ENCODE results near the gene SEMA4D.

GRCh38 chr9:89317282-89317681 lies 180.6 kb downstream of the SEMA4D start:
- no peak for TF ChIP-seq NFRKB (IDR thresholded peaks at IDR 0.05)
- TF ChIP-seq ZNF710 (CRISPR knock-in tag; IDR thresholded peaks at IDR 0.05; ENCODE audit: borderline replicate concordance), result no peak
